HUES64 (cell line): ENCODE data around the gene MPPED2.

ENCODE experiments used
- H3K27ac ChIP-seq: 2 replicates; pipeline ENCODE4 v1.7.0; 2013; ENCODE audit warnings: low read depth, low read length, inconsistent platforms
- H3K27me3 ChIP-seq: 2 replicates; pipeline ENCODE4 v1.6.1; 2013; ENCODE audit warnings: mild to moderate bottlenecking, low read length; ENCODE audit not compliant: insufficient read depth
- H3K36me3 ChIP-seq: 2 replicates; pipeline ENCODE4 v1.6.1; 2013; ENCODE audit warnings: mild to moderate bottlenecking, low read length; ENCODE audit not compliant: insufficient read depth
- H3K4me1 ChIP-seq: 2 replicates; pipeline ENCODE4 v1.6.1; 2013; ENCODE audit warnings: mild to moderate bottlenecking, low read length, moderate library complexity; ENCODE audit not compliant: insufficient read depth
- H3K4me3 ChIP-seq: 2 replicates; pipeline ENCODE4 v1.5.1; 2013; ENCODE audit warnings: mild to moderate bottlenecking, low read length, moderate library complexity
- H3K9ac ChIP-seq: 2 replicates; pipeline ENCODE4 v1.6.1; 2013; ENCODE audit warnings: mild to moderate bottlenecking, low read depth, low read length
- H3K9me3 ChIP-seq: 2 replicates; pipeline ENCODE4 v1.6.1; 2013; ENCODE audit warnings: low read depth, low read length; ENCODE audit not compliant: insufficient read depth
- WGBS: fragments of 150-250, 120-280 bp; methylation state at CpG from one replicate; pipeline ENCODE4 v1.1.7; 2013; ENCODE audit warnings: missing lambda C conversion rate; 5-methylcytosine and 5-hydroxymethylcytosine counted together

The MPPED2 gene

DNA sequence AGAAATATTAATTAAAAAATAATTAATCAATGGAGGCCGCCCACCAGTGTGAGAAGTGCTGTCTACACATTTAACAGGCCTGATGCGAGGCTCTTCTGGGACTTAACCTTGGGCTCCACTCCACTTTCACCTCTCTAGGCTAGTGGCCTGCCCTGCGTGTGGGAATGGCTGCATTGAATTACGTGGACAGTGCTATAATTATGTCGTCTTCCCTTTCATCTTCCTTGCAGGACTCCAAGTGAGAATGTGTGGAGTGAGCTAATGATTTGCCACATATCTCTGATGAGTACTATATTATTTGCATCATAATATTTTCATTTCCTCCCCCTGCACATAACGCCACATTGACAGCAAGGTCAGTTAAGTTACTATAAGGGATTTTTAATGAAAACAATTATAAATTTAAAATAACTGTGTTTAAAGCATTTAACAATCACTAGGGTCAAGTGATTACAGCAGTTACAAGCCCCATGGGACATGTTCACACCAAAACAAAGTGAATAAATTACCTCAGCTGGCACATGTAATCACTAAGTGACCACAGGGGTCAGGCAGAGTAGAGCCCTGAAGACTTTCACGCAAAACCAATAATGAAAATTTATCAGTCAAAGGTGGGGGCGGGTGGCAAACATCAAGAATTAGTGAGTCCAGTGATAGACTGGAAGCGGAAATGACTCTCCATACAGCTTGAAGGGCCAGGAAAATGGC, 63.5 kb downstream of the MPPED2 start:
- WGBS, result 95% methylated on average over 8 of the region's 9 CpGs
- H3K27me3 ChIP-seq, result no peaks in the 10 kb centered on the region; the same call in 1 of the 2 replicates
- H3K9ac ChIP-seq, result no peak overlapping the region
- no peak overlapping the region for H3K27ac ChIP-seq
- H3K9me3 ChIP-seq, result no peaks in the 10 kb centered on the region
- H3K4me3 ChIP-seq, result no peak overlapping the region
- no peaks in the 10 kb centered on the region for H3K36me3 ChIP-seq
- H3K4me1 ChIP-seq, result no peaks in the 10 kb centered on the region; the same call in 1 of the 2 replicates

DNA sequence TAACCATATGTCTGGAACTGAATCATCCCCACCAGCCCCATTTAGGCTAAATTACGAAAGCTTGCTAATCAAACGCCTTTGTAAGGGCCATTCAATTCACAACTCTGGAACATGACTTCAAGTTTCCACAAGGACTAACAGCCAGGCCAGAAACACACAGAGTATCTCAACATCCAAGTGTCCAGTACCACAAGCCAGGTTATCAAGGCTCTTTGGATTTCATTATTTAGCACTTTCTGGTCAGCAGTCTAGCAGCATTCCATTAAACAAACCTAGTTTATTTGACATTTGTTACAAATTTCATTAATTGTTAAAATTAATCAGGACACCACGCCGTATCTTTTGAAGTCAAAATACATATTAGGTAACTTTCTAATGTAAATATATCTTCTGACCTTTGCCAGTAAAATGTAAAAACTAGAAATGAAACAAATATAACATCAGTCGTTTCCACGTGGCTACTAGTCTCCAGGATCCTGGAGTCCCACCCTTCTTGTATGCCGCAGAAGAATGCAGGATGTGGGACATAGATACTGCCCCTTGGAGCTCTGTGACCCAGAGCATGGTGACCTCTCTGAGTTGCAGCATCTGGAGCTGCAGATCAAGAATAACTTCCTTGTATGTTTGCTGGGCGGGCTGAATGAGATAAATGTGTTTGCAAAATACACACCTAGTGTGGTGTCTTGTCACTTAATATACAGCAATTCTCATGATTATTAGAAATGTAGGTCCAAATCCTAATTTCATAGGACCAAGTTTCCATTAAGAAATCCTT, 64.7 kb downstream of the MPPED2 start:
- Histone ChIP-seq H3K9me3 (no peaks in the 10 kb centered on the region), H3K4me1 (no peaks in the 10 kb centered on the region), H3K27me3 (no peaks in the 10 kb centered on the region; the same call in 1 of the 2 replicates), H3K9ac (no peak overlapping the region), H3K27ac (no peak overlapping the region), H3K4me3 (no peak overlapping the region), H3K36me3 (no peaks in the 10 kb centered on the region)
- 91% methylated on average over 6 of the region's 8 CpGs for WGBS

DNA sequence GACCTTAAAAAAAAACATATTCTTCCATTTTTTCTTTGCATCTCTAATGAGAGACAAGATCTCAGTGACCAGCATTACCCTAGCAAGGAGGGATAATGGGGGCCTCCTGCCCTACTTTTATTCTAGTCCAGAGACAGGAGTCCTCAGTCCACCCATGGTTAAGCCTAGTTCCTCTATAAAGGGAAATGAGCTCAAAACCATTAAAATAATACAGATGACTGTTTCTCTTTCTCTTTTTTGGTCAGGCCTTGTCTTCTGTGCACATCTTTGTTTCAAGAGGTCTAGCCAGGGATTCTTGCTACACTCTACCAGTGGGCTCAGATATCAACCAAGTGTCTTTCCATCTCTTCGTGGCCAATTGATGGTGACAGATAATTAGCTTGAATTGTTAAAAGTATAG, 73.1 kb downstream of the MPPED2 start:
- no peak overlapping the region for H3K27ac ChIP-seq
- H3K9ac ChIP-seq, result no peak overlapping the region
- WGBS, result 100% methylated on average over 1 of the region's 1 CpG
- H3K4me3 ChIP-seq, result no peak overlapping the region
- no peaks in the 10 kb centered on the region for H3K9me3 ChIP-seq
- no peaks in the 10 kb centered on the region for H3K4me1 ChIP-seq
- H3K27me3 ChIP-seq, result no peaks in the 10 kb centered on the region
- no peaks in the 10 kb centered on the region for H3K36me3 ChIP-seq

DNA sequence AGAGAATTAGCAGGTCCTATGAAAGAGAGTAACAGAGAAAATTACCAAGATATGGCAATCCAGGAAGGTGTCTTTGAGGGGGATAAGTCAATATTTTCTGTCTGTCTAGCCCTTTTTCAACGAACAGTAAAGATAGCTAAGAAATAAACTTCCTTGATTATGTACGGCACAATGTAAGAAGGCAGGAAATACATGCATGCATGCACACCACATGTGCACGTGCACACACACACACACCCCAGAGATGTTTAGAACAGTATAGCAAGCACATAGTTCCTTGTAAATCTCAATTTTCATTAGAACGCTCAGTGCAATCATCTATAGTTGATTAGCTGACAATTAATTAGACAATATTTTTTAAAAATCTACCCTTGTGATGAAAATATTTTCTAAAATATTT, 74.7 kb downstream of the MPPED2 start:
- Histone ChIP-seq H3K9me3 (no peaks in the 10 kb centered on the region), H3K27me3 (no peaks in the 10 kb centered on the region), H3K9ac (no peak overlapping the region), H3K4me3 (no peak overlapping the region), H3K4me1 (no peaks in the 10 kb centered on the region), H3K27ac (no peak overlapping the region), H3K36me3 (no peaks in the 10 kb centered on the region)
- WGBS, result 92% methylated on average over 4 of the region's 4 CpGs

- no peak overlapping the region for H3K4me3 ChIP-seq
- WGBS, result 89% methylated on average over 2 of the region's 2 CpGs
- no peaks in the 10 kb centered on the region for H3K36me3 ChIP-seq
Observed at GRCh38 chr11:30510750-30511149, 75.4 kb downstream of the MPPED2 start.

DNA sequence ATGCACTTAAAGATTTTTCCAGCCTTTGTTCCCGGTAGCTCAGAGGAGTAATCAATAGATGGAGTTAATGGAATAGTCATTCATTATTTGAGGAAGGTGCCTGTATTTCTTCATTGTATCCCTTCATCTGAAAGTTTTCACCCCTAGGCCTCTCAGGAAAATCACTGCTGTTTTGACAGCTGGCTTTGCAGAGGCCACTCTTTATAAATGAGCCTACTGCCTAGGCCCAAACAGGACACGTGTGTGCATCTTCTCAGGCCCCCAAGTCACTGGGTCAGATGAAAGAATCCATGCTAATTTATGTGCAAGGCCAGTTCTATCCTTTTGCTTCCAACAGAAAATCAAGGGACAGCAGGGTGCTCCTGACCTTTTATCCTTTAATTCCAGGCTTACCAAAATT, 76.8 kb downstream of the MPPED2 start:
- WGBS, result 89% methylated on average over 2 of the region's 2 CpGs
- no peaks in the 10 kb centered on the region for H3K36me3 ChIP-seq
- H3K4me3 ChIP-seq, result no peak overlapping the region
- no peak overlapping the region for H3K27ac ChIP-seq
- no peak overlapping the region for H3K9ac ChIP-seq
- H3K9me3 ChIP-seq, result no peaks in the 10 kb centered on the region
- H3K27me3 ChIP-seq, result no peaks in the 10 kb centered on the region
- H3K4me1 ChIP-seq, result no peaks in the 10 kb centered on the region

More at GRCh38 chr11:30510750-30511149, 75.4 kb downstream of the MPPED2 start:
- Histone ChIP-seq H3K27me3 (no peaks in the 10 kb centered on the region), H3K9me3 (no peaks in the 10 kb centered on the region), H3K9ac (no peak overlapping the region), H3K4me1 (no peaks in the 10 kb centered on the region), H3K27ac (no peak overlapping the region)

GRCh38 chr11:30508594-30508993, 77.6 kb downstream of the MPPED2 start:
- no peaks in the 10 kb centered on the region for H3K36me3 ChIP-seq
- WGBS, result 96% methylated on average over 3 of the region's 3 CpGs
- no peaks in the 10 kb centered on the region for H3K9me3 ChIP-seq

GRCh38 chr11:30505603-30506002, 80.5 kb downstream of the MPPED2 start:
- no peaks in the 10 kb centered on the region for H3K36me3 ChIP-seq
- no peak overlapping the region for H3K9ac ChIP-seq
- no peak overlapping the region for H3K4me3 ChIP-seq
- H3K9me3 ChIP-seq, result no peaks in the 10 kb centered on the region
- H3K4me1 ChIP-seq, result no peaks in the 10 kb centered on the region
- 83% methylated on average over 2 of the region's 3 CpGs for WGBS
- no peaks in the 10 kb centered on the region for H3K27me3 ChIP-seq
- H3K27ac ChIP-seq, result no peak overlapping the region

More at GRCh38 chr11:30508594-30508993, 77.6 kb downstream of the MPPED2 start:
- Histone ChIP-seq H3K9ac (no peak overlapping the region), H3K27ac (no peak overlapping the region), H3K4me3 (no peak overlapping the region), H3K4me1 (no peaks in the 10 kb centered on the region), H3K27me3 (no peaks in the 10 kb centered on the region)

DNA sequence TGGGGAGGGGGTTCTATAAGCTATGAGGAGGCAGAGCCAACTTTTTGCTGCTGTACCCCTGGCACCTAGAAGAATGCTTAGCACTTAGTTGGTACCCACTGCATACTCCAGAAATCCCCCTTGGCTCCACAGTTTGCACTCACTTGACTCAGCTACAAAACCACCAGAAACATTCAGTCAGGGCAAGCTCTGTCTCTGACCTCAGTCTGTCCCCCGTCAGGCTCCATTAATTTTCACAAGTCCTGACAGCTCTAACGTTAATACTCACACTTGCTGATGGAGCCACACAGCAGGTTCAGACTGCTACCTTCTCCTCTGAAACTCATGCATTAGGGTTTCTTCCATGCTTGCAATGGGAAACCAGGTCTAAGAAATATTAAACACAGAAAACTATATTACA, 81.7 kb downstream of the MPPED2 start:
- 77% methylated on average over 2 of the region's 2 CpGs for WGBS
- Histone ChIP-seq H3K27ac (no peak overlapping the region), H3K9ac (no peak overlapping the region), H3K4me1 (no peaks in the 10 kb centered on the region), H3K27me3 (no peaks in the 10 kb centered on the region), H3K36me3 (no peaks in the 10 kb centered on the region), H3K4me3 (no peak overlapping the region), H3K9me3 (no peaks in the 10 kb centered on the region)

DNA sequence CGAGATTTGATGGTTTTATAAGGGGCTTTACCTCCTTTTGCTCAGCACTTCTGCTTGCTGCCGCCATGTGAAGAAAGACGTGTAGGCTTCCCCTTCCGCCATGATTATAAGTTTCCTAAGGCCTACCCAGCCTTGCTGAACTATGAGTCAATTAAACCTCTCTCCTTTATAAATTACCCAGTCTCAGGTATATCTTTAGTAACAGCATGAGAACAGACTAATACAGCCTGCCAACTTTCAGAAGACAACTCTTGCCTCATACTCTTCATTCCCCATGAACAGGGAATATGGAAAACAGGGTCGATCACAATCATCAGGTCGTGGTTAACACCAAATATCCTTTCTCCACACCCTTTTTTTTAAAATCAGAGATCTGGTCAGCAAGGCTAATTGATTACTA, 83.0 kb downstream of the MPPED2 start:
- H3K27ac ChIP-seq, result no peak overlapping the region
- no peak overlapping the region for H3K4me3 ChIP-seq
- 87% methylated on average over 6 of the region's 6 CpGs for WGBS
- H3K4me1 ChIP-seq, result no peaks in the 10 kb centered on the region
- no peaks in the 10 kb centered on the region for H3K36me3 ChIP-seq
- H3K9ac ChIP-seq, result no peak overlapping the region
- H3K9me3 ChIP-seq, result no peaks in the 10 kb centered on the region
- no peaks in the 10 kb centered on the region for H3K27me3 ChIP-seq

- Histone ChIP-seq H3K27ac (no peak overlapping the region), H3K4me3 (no peak overlapping the region), H3K9ac (no peak overlapping the region), H3K27me3 (no peaks in the 10 kb centered on the region), H3K9me3 (no peaks in the 10 kb centered on the region), H3K36me3 (no peaks in the 10 kb centered on the region), H3K4me1 (no peaks in the 10 kb centered on the region)
- 86% methylated on average over 2 of the region's 2 CpGs for WGBS
Observed at GRCh38 chr11:30502305-30502704, 83.8 kb downstream of the MPPED2 start.
